Measurements from ENCODE around the gene TYW1.
A peak's percentile ranks its signal among the peaks of the same experiment; 100 is the strongest.
"Not testable (repeated sequence)": the region's sequence is repeated elsewhere in the genome, so short reads cannot be mapped to it uniquely, and the experiment has no call there.

Gene TYW1

GRCh38 chr7:66994691-66995049 lies 2.0 kb upstream of the TYW1 start:
- H3K27me3 ChIP-seq (replicated peaks; ENCODE audit: control insufficient read depth, insufficient read depth, low read length, poor library complexity, severe bottlenecking); H3K9me3 ChIP-seq (ENCODE audit: control insufficient read depth, low read length); H3K4me1 ChIP-seq (ENCODE audit: control insufficient read depth, insufficient read depth, low read length, poor library complexity, severe bottlenecking): not testable (repeated sequence)
- Histone ChIP-seq H3K27ac (ENCODE audit: insufficient read depth, low read length, poor library complexity, severe bottlenecking) (peak overlapping the region; percentile 97), H3K4me3 (ENCODE audit: insufficient read depth, low read depth, low read length, poor library complexity, severe bottlenecking) (peak overlapping the region; percentile 86), H3K36me3 (ENCODE audit: control insufficient read depth, insufficient read depth, low read length) (peaks cover 27% of the 10 kb centered on the region)
- DNase-seq = peak; percentile 27 to 46 (median 42)

GRCh38 chr7:66995050-66995776 lies 1.4 kb upstream of the TYW1 start, which contains the start of gene SBDS:
Gene SBDS, minus strand, starts transcription at chr7:66995586. Its CDS starts 169 bp downstream, at chr7:66995417.
- H3K27me3 ChIP-seq (replicated peaks; ENCODE audit: control insufficient read depth, insufficient read depth, low read length, poor library complexity, severe bottlenecking); H3K4me1 ChIP-seq (ENCODE audit: control insufficient read depth, insufficient read depth, low read length, poor library complexity, severe bottlenecking); H3K9me3 ChIP-seq (ENCODE audit: control insufficient read depth, low read length): not testable (repeated sequence)
- peaks cover 25% of the 10 kb centered on the region for H3K36me3 ChIP-seq (ENCODE audit: control insufficient read depth, insufficient read depth, low read length)
- peak; percentile 89 to 92 (median 92) for DNase-seq
- peak within 1 kb of the TSS; percentile 97 for H3K27ac ChIP-seq (ENCODE audit: insufficient read depth, low read length, poor library complexity, severe bottlenecking)
- peak within 1 kb of the TSS; percentile 86 for H3K4me3 ChIP-seq (ENCODE audit: insufficient read depth, low read depth, low read length, poor library complexity, severe bottlenecking)

- not testable (repeated sequence) for H3K27me3 ChIP-seq (replicated peaks; ENCODE audit: control insufficient read depth, insufficient read depth, low read length, poor library complexity, severe bottlenecking); H3K36me3 ChIP-seq (ENCODE audit: control insufficient read depth, insufficient read depth, low read length); H3K9me3 ChIP-seq (ENCODE audit: control insufficient read depth, low read length); DNase-seq; H3K4me1 ChIP-seq (ENCODE audit: control insufficient read depth, insufficient read depth, low read length, poor library complexity, severe bottlenecking); H3K4me3 ChIP-seq (ENCODE audit: insufficient read depth, low read depth, low read length, poor library complexity, severe bottlenecking); H3K27ac ChIP-seq (ENCODE audit: insufficient read depth, low read length, poor library complexity, severe bottlenecking)
Measured at GRCh38 chr7:67000601-67001258, 4.1 kb downstream of the TYW1 start.

GRCh38 chr7:67004145-67004544 lies 7.5 kb downstream of the TYW1 start:
- H3K36me3 ChIP-seq (ENCODE audit: control insufficient read depth, insufficient read depth, low read length) = peaks cover 13% of the 10 kb centered on the region

GRCh38 chr7:67006965-67007364 lies 10.3 kb downstream of the TYW1 start:
- Histone ChIP-seq H3K9me3 (ENCODE audit: control insufficient read depth, low read length) (no peaks in the 10 kb centered on the region), H3K27ac (ENCODE audit: insufficient read depth, low read length, poor library complexity, severe bottlenecking) (no peak overlapping the region), H3K36me3 (ENCODE audit: control insufficient read depth, insufficient read depth, low read length) (peaks cover 23% of the 10 kb centered on the region), H3K4me3 (ENCODE audit: insufficient read depth, low read depth, low read length, poor library complexity, severe bottlenecking) (no peak overlapping the region), H3K27me3 (replicated peaks; ENCODE audit: control insufficient read depth, insufficient read depth, low read length, poor library complexity, severe bottlenecking) (no peaks in the 10 kb centered on the region), H3K4me1 (ENCODE audit: control insufficient read depth, insufficient read depth, low read length, poor library complexity, severe bottlenecking) (no peaks in the 10 kb centered on the region)
- DNase-seq = no peak

More at GRCh38 chr7:67004145-67004544, 7.5 kb downstream of the TYW1 start:
- DNase-seq; H3K27ac ChIP-seq (ENCODE audit: insufficient read depth, low read length, poor library complexity, severe bottlenecking); H3K27me3 ChIP-seq (replicated peaks; ENCODE audit: control insufficient read depth, insufficient read depth, low read length, poor library complexity, severe bottlenecking); H3K9me3 ChIP-seq (ENCODE audit: control insufficient read depth, low read length); H3K4me3 ChIP-seq (ENCODE audit: insufficient read depth, low read depth, low read length, poor library complexity, severe bottlenecking); H3K4me1 ChIP-seq (ENCODE audit: control insufficient read depth, insufficient read depth, low read length, poor library complexity, severe bottlenecking): not testable (repeated sequence)

- H3K4me3 ChIP-seq (ENCODE audit: insufficient read depth, low read depth, low read length, poor library complexity, severe bottlenecking) = no peak overlapping the region
- no peaks in the 10 kb centered on the region for H3K4me1 ChIP-seq (ENCODE audit: control insufficient read depth, insufficient read depth, low read length, poor library complexity, severe bottlenecking)
- DNase-seq = no peak
- no peaks in the 10 kb centered on the region for H3K9me3 ChIP-seq (ENCODE audit: control insufficient read depth, low read length)
- H3K27me3 ChIP-seq (replicated peaks; ENCODE audit: control insufficient read depth, insufficient read depth, low read length, poor library complexity, severe bottlenecking) = no peaks in the 10 kb centered on the region
- no peak overlapping the region for H3K27ac ChIP-seq (ENCODE audit: insufficient read depth, low read length, poor library complexity, severe bottlenecking)
- H3K36me3 ChIP-seq (ENCODE audit: control insufficient read depth, insufficient read depth, low read length) = peaks cover 29% of the 10 kb centered on the region
Measured at GRCh38 chr7:67008260-67008659, 11.6 kb downstream of the TYW1 start.

- not testable (repeated sequence) for H3K4me3 ChIP-seq (ENCODE audit: insufficient read depth, low read depth, low read length, poor library complexity, severe bottlenecking); DNase-seq; H3K4me1 ChIP-seq (ENCODE audit: control insufficient read depth, insufficient read depth, low read length, poor library complexity, severe bottlenecking); H3K27ac ChIP-seq (ENCODE audit: insufficient read depth, low read length, poor library complexity, severe bottlenecking); H3K27me3 ChIP-seq (replicated peaks; ENCODE audit: control insufficient read depth, insufficient read depth, low read length, poor library complexity, severe bottlenecking); H3K9me3 ChIP-seq (ENCODE audit: control insufficient read depth, low read length)
- H3K36me3 ChIP-seq (ENCODE audit: control insufficient read depth, insufficient read depth, low read length) = peaks cover 29% of the 10 kb centered on the region
Measured at GRCh38 chr7:67009677-67010076, 13.0 kb downstream of the TYW1 start.

- not testable (repeated sequence) for H3K4me1 ChIP-seq (ENCODE audit: control insufficient read depth, insufficient read depth, low read length, poor library complexity, severe bottlenecking); H3K27ac ChIP-seq (ENCODE audit: insufficient read depth, low read length, poor library complexity, severe bottlenecking); H3K27me3 ChIP-seq (replicated peaks; ENCODE audit: control insufficient read depth, insufficient read depth, low read length, poor library complexity, severe bottlenecking); H3K9me3 ChIP-seq (ENCODE audit: control insufficient read depth, low read length); DNase-seq; H3K4me3 ChIP-seq (ENCODE audit: insufficient read depth, low read depth, low read length, poor library complexity, severe bottlenecking)
- H3K36me3 ChIP-seq (ENCODE audit: control insufficient read depth, insufficient read depth, low read length) = peaks cover 33% of the 10 kb centered on the region
Measured at GRCh38 chr7:67014076-67014622, 17.5 kb downstream of the TYW1 start.

GRCh38 chr7:67017971-67018370 lies 21.3 kb downstream of the TYW1 start:
- H3K4me3 ChIP-seq (ENCODE audit: insufficient read depth, low read depth, low read length, poor library complexity, severe bottlenecking); H3K9me3 ChIP-seq (ENCODE audit: control insufficient read depth, low read length); H3K27me3 ChIP-seq (replicated peaks; ENCODE audit: control insufficient read depth, insufficient read depth, low read length, poor library complexity, severe bottlenecking); H3K27ac ChIP-seq (ENCODE audit: insufficient read depth, low read length, poor library complexity, severe bottlenecking); DNase-seq; H3K4me1 ChIP-seq (ENCODE audit: control insufficient read depth, insufficient read depth, low read length, poor library complexity, severe bottlenecking): not testable (repeated sequence)
- H3K36me3 ChIP-seq (ENCODE audit: control insufficient read depth, insufficient read depth, low read length) = peaks cover 41% of the 10 kb centered on the region

- no peak for DNase-seq
- Histone ChIP-seq H3K9me3 (ENCODE audit: control insufficient read depth, low read length) (no peaks in the 10 kb centered on the region), H3K36me3 (ENCODE audit: control insufficient read depth, insufficient read depth, low read length) (peaks cover 39% of the 10 kb centered on the region), H3K4me1 (ENCODE audit: control insufficient read depth, insufficient read depth, low read length, poor library complexity, severe bottlenecking) (no peaks in the 10 kb centered on the region), H3K27ac (ENCODE audit: insufficient read depth, low read length, poor library complexity, severe bottlenecking) (no peak overlapping the region), H3K27me3 (replicated peaks; ENCODE audit: control insufficient read depth, insufficient read depth, low read length, poor library complexity, severe bottlenecking) (no peaks in the 10 kb centered on the region), H3K4me3 (ENCODE audit: insufficient read depth, low read depth, low read length, poor library complexity, severe bottlenecking) (no peak overlapping the region)
Measured at GRCh38 chr7:67018940-67019339, 22.3 kb downstream of the TYW1 start.
